ENCODE results near the gene CHST15.
"Not testable (repeated sequence)": the region's sequence is repeated elsewhere in the genome, so short reads cannot be mapped to it uniquely, and the experiment has no call there.

Gene CHST15

GRCh38 chr10:124105045-124105444, 11.6 kb upstream of the CHST15 start:
- no peak for DNase-seq (ENCODE audit: low read depth, low spot score)
- POLR2A ChIA-PET = no interaction called here
- CTCF ChIA-PET = no interaction called here
- no peak for TF ChIP-seq CTCF (IDR thresholded peaks at IDR 0.05; ENCODE audit: insufficient read depth, low read length, missing control alignments)
- no peak overlapping the region for H3K4me3 ChIP-seq (ENCODE audit: low read depth, low read length)

- TF ChIP-seq CTCF (IDR thresholded peaks at IDR 0.05; ENCODE audit: insufficient read depth, low read length, missing control alignments) = no peak
- CTCF ChIA-PET = interaction anchor here (1.3 kb wide), 1 partner anchor 22 kb away, joined by 3 read pairs; no protein-coding TSS in a partner anchor
- no peak for DNase-seq (ENCODE audit: low read depth, low spot score)
- POLR2A ChIA-PET = no interaction called here
- no peak overlapping the region for H3K4me3 ChIP-seq (ENCODE audit: low read depth, low read length)
Measured at GRCh38 chr10:124104011-124104627, 10.7 kb upstream of the CHST15 start.

- H3K4me3 ChIP-seq (ENCODE audit: low read depth, low read length) = no peak overlapping the region
- DNase-seq (ENCODE audit: low read depth, low spot score) = no peak
- POLR2A ChIA-PET = no interaction called here
- CTCF ChIA-PET = interaction anchor here (1.3 kb wide), 1 partner anchor 288 kb away, joined by 5 read pairs; no protein-coding TSS in a partner anchor
- TF ChIP-seq CTCF (IDR thresholded peaks at IDR 0.05; ENCODE audit: insufficient read depth, low read length, missing control alignments) = no peak
Measured at GRCh38 chr10:124101351-124101750, 8.0 kb upstream of the CHST15 start.

GRCh38 chr10:124100651-124101050, 7.3 kb upstream of the CHST15 start:
- POLR2A ChIA-PET; DNase-seq (ENCODE audit: low read depth, low spot score); H3K4me3 ChIP-seq (ENCODE audit: low read depth, low read length); CTCF ChIA-PET: not testable (repeated sequence)

GRCh38 chr10:124100124-124100523, 6.7 kb upstream of the CHST15 start:
- ChIA-PET CTCF (no interaction called here), POLR2A (no interaction called here)
- DNase-seq (ENCODE audit: low read depth, low spot score) = no peak
- H3K4me3 ChIP-seq (ENCODE audit: low read depth, low read length) = no peak overlapping the region
- TF ChIP-seq CTCF (IDR thresholded peaks at IDR 0.05; ENCODE audit: insufficient read depth, low read length, missing control alignments) = no peak

- H3K4me3 ChIP-seq (ENCODE audit: low read depth, low read length) = no peak overlapping the region
- ChIA-PET CTCF (no interaction called here), POLR2A (no interaction called here)
- DNase-seq (ENCODE audit: low read depth, low spot score) = no peak
- TF ChIP-seq CTCF (IDR thresholded peaks at IDR 0.05; ENCODE audit: insufficient read depth, low read length, missing control alignments) = no peak
Measured at GRCh38 chr10:124099604-124100003, 6.2 kb upstream of the CHST15 start.

- ChIA-PET CTCF (no interaction called here), POLR2A (no interaction called here)
- no peak for TF ChIP-seq CTCF (IDR thresholded peaks at IDR 0.05; ENCODE audit: insufficient read depth, low read length, missing control alignments)
- H3K4me3 ChIP-seq (ENCODE audit: low read depth, low read length) = no peak overlapping the region
- DNase-seq (ENCODE audit: low read depth, low spot score) = no peak
Measured at GRCh38 chr10:124098575-124098974, 5.2 kb upstream of the CHST15 start.

Data from AG04449 (cell line).